Lung (tissue), 13 donors: ENCODE data around the gene PPP2R5A. TPM values are rescaled to one million over a fixed set of nuclear protein-coding genes. Genes with fewer than 3 reads are reported as not detected.

Source experiments
- ATAC-seq: fragments of 200-7000 bp; cut with Tn5 transposase; one replicate; pipeline ENCODE4 v1.9.1; 2020; ENCODE audit warnings: moderate number of reproducible peaks; ENCODE audit not compliant: insufficient read depth, low FRiP score
- DNase-seq, 3 donors: peaks; one replicate each; pipeline ENCODE4 v3.0.0-alpha.2; 2013 to 2017
- H3K27ac ChIP-seq, 2 donors: one replicate each; pipeline ENCODE4 v1.5.1; 2013; ENCODE audit warnings: mild to moderate bottlenecking in 2 of 2, moderate library complexity in 2 of 2, control low read depth in 1 of 2, inconsistent platforms in 1 of 2, low read depth in 1 of 2, low read length in 1 of 2
- H3K27me3 ChIP-seq, 3 donors: one replicate each; pipeline ENCODE4 v1.5.1; 2013; ENCODE audit warnings: low read length in 2 of 3; ENCODE audit not compliant: control insufficient read depth in 3 of 3, insufficient read depth in 3 of 3
- H3K36me3 ChIP-seq, 4 donors: one replicate each; pipeline ENCODE4 v1.5.1; 2013; ENCODE audit warnings: low read length in 4 of 4, mild to moderate bottlenecking in 1 of 4, moderate library complexity in 1 of 4; ENCODE audit not compliant: control insufficient read depth in 4 of 4, insufficient read depth in 4 of 4
- H3K4me1 ChIP-seq, 5 donors: one replicate each; pipeline ENCODE4 v1.5.1; 2013; ENCODE audit warnings: low read length in 5 of 5, mild to moderate bottlenecking in 2 of 5, moderate library complexity in 1 of 5; ENCODE audit not compliant: control insufficient read depth in 5 of 5, insufficient read depth in 5 of 5
- H3K4me3 ChIP-seq: one replicate; pipeline ENCODE4 v1.5.1; 2013; ENCODE audit warnings: mild to moderate bottlenecking, control low read depth, moderate library complexity
- H3K9ac ChIP-seq, 2 donors: one replicate each; pipeline ENCODE4 v1.5.1; 2013; ENCODE audit warnings: low read length in 2 of 2, control low read depth in 1 of 2; ENCODE audit not compliant: insufficient read depth in 1 of 2
- H3K9me3 ChIP-seq, 4 donors: one replicate each; pipeline ENCODE4 v1.5.1; 2013; ENCODE audit warnings: low read length in 3 of 4, mild to moderate bottlenecking in 1 of 4, moderate library complexity in 1 of 4; ENCODE audit not compliant: control insufficient read depth in 4 of 4, insufficient read depth in 3 of 4
- WGBS, 2 donors: extraction: QIAGEN DNeasy Blood & Tissue Kit; methylation state at CpG; one replicate each; pipeline ENCODE4 v1.1.7; 2013; 5-methylcytosine and 5-hydroxymethylcytosine counted together
- polyA plus RNA-seq, 2 donors: library from polyadenylated mRNA; stranded (reverse); fragments of 200-250 nt; gene quantifications; one replicate each; pipeline ENCODE4 v1.2.1, GENCODE V29; 2013
- small RNA-seq: library from RNA; depleted of rRNA; stranded (forward); fragments of <200 nt; gene quantifications from one replicate; pipeline ENCODE3, GENCODE V24; 2014; ENCODE audit warnings: low replicate concordance
- total RNA-seq, 2 donors: library from RNA; depleted of rRNA in 1 of 2; stranded (reverse); fragments of >200 nt in 1 of 2; gene quantifications; one replicate each; pipeline ENCODE4 v1.2.1, GENCODE V29; 2014 to 2021
- TF ChIP-seq, protein P1 (sequence below): IDR thresholded peaks from 2 replicates; pipeline ENCODE4 v1.5.1; 2012; ENCODE audit warnings: mild to moderate bottlenecking; ENCODE audit errors: control extremely low read depth, extremely low read depth
- donor health status: control.
- donor health status: control.
- donor health status: Bipolar disorder and iron deficiency.
- donor health status: healthy.
- donor health status: DM: yes; HTN: yes; CAD: no.

The PPP2R5A gene
- total and polyA plus RNA-seq, 4 donors: 31.3 to 143 (median 54.3) TPM

DNA sequence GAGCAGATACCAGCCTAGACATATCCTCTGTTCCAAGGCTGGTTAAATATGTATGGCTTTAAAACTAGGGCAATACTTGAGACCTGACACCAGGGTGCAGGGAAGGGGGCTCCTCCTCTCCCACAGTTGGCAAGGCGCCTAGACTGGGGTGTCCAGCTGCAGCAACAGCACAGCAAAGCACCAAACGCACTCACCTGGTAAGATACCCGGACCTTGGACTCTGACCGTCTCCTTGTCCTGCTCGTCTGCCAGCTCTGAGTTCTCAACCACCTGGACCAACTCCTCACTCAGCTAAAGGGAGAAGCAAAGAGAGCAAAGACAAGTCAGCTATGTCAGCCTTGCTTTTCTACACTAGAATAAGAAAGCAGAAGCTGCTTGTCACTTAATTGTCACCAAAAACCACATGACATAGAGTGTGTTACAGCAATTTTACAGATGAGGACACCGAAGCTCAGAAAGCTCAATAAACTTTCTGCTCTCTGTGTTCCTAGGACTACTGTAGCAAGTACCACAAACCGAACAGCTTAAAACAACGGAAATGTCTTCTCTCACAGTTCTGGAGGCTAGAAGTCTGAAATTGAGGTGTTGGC is 125.1 kb downstream of the PPP2R5A start:
- Histone ChIP-seq H3K27me3 (no peaks in the 10 kb centered on the region), H3K27ac (no peak overlapping the region), H3K4me1 (peaks cover 0 to 10% (median 3%) of the 10 kb centered on the region in 5 donors), H3K4me3 (no peak overlapping the region), H3K9ac (no peak overlapping the region), H3K9me3 (no peaks in the 10 kb centered on the region), H3K36me3 (peaks cover 0 to 23% (median 2%) of the 10 kb centered on the region in 4 donors)
- TF ChIP-seq, protein P1, sequence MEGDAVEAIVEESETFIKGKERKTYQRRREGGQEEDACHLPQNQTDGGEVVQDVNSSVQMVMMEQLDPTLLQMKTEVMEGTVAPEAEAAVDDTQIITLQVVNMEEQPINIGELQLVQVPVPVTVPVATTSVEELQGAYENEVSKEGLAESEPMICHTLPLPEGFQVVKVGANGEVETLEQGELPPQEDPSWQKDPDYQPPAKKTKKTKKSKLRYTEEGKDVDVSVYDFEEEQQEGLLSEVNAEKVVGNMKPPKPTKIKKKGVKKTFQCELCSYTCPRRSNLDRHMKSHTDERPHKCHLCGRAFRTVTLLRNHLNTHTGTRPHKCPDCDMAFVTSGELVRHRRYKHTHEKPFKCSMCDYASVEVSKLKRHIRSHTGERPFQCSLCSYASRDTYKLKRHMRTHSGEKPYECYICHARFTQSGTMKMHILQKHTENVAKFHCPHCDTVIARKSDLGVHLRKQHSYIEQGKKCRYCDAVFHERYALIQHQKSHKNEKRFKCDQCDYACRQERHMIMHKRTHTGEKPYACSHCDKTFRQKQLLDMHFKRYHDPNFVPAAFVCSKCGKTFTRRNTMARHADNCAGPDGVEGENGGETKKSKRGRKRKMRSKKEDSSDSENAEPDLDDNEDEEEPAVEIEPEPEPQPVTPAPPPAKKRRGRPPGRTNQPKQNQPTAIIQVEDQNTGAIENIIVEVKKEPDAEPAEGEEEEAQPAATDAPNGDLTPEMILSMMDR: no peak
- DNase-seq (no peak), ATAC-seq (no peak)
- WGBS, 2 donors: 88 to 91% methylated on average over 8 of the region's 8 CpGs

Small RNA genes within 50 kb of the gene (small RNA-seq; reads per million reads assigned to genes)
- not detected for gene SNORA16B

Other genes with a start within 250 kb of the PPP2R5A start
- gene INTS7, start 249.9 kb upstream of the PPP2R5A start, total RNA-seq: 10 to 100 TPM; 15.7 to 18.9 TPM
- 1 to 10 TPM; 6.4 to 8.0 TPM for gene INTS7, start 249.9 kb upstream of the PPP2R5A start, polyA plus RNA-seq
- 10 to 100 TPM in 1 of 2 donors, 1 to 10 TPM in 1; 5.1 to 27.8 TPM for gene DTL, start 249.7 kb upstream of the PPP2R5A start, total RNA-seq
- gene DTL, start 249.7 kb upstream of the PPP2R5A start, polyA plus RNA-seq: 1 to 10 TPM; 1.1 to 1.7 TPM
- gene PACC1, start 129.5 kb downstream of the PPP2R5A start, total RNA-seq: 1 to 10 TPM; 6.5 to 7.2 TPM
- 1 to 10 TPM; 2.8 to 8.1 TPM for gene PACC1, start 129.5 kb downstream of the PPP2R5A start, polyA plus RNA-seq
- 10 to 100 TPM; 27.1 to 52.8 TPM for gene NENF, start 147.5 kb downstream of the PPP2R5A start, total RNA-seq
- gene NENF, start 147.5 kb downstream of the PPP2R5A start, polyA plus RNA-seq: 10 to 100 TPM; 34.1 to 94.7 TPM